HG02588 (cell line): ENCODE measurements around the gene GALNT16.

Experiments
- ATAC-seq: cut with Tn5 transposase; IDR thresholded peaks from one replicate; pipeline ENCODE4 v1.9.1; 2021; ENCODE audit warnings: mild to moderate bottlenecking, moderate library complexity; ENCODE audit not compliant: unreplicated experiment

Gene GALNT16

GRCh38 chr14:69333791-69334337, 73.9 kb downstream of the GALNT16 start:
- ATAC-seq: no peak

GRCh38 chr14:69334576-69334975, 74.6 kb downstream of the GALNT16 start:
- ATAC-seq: no peak

- no peak for ATAC-seq
Measured at GRCh38 chr14:69335371-69335771, 75.4 kb downstream of the GALNT16 start.

GRCh38 chr14:69337984-69338383, 78.0 kb downstream of the GALNT16 start:
- no peak for ATAC-seq

- no peak for ATAC-seq
Measured at GRCh38 chr14:69339426-69339825, 79.5 kb downstream of the GALNT16 start.

- no peak for ATAC-seq
Measured at GRCh38 chr14:69342928-69343525, 83.1 kb downstream of the GALNT16 start.

GRCh38 chr14:69344171-69344570, 84.2 kb downstream of the GALNT16 start:
- no peak for ATAC-seq

- ATAC-seq: no peak
Measured at GRCh38 chr14:69345402-69345801, 85.4 kb downstream of the GALNT16 start.

GRCh38 chr14:69346710-69347109, 86.8 kb downstream of the GALNT16 start:
- no peak for ATAC-seq

GRCh38 chr14:69349091-69349777, 89.3 kb downstream of the GALNT16 start:
- ATAC-seq: no peak

- no peak for ATAC-seq
Measured at GRCh38 chr14:69350892-69351291, 90.9 kb downstream of the GALNT16 start.

GRCh38 chr14:69351385-69351784, 91.4 kb downstream of the GALNT16 start:
- ATAC-seq: no peak

GRCh38 chr14:69351911-69352310, 92.0 kb downstream of the GALNT16 start:
- no peak for ATAC-seq

- no peak for ATAC-seq
Measured at GRCh38 chr14:69353168-69353567, 93.2 kb downstream of the GALNT16 start.

GRCh38 chr14:69354383-69355153, 94.6 kb downstream of the GALNT16 start:
- peak; percentile 89 for ATAC-seq

- ATAC-seq: no peak
Measured at GRCh38 chr14:69355154-69355597, 95.2 kb downstream of the GALNT16 start.

GRCh38 chr14:69355607-69356281, 95.8 kb downstream of the GALNT16 start:
- no peak for ATAC-seq

GRCh38 chr14:69356903-69357543, 97.1 kb downstream of the GALNT16 start:
- no peak for ATAC-seq

- no peak for ATAC-seq
Measured at GRCh38 chr14:69357544-69358200, 97.7 kb downstream of the GALNT16 start.
